Measurements from ENCODE around the gene CAP2.
A peak's percentile ranks its signal among the peaks of the same experiment; 100 is the strongest.
"Not testable (repeated sequence)": the region's sequence is repeated elsewhere in the genome, so short reads cannot be mapped to it uniquely, and the experiment has no call there.

Gene CAP2

DNA sequence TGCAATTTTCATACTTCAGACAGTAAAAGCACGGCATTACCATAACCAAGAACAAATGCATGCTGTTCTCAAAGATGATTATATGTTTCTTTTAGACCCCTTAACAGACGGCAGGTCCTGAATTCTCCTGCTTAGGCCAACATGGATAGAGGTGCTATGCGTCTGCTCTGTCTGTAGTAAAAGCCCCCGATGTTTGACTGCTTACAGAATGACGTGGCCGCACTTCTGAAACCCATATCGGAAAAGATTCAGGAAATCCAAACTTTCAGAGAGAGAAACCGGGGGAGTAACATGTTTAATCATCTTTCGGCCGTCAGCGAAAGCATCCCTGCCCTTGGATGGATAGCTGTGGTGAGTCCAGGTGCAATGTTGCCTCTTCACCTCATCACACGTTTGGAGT lies 113.6 kb downstream of the CAP2 start:
- no peak for DNase-seq

DNA sequence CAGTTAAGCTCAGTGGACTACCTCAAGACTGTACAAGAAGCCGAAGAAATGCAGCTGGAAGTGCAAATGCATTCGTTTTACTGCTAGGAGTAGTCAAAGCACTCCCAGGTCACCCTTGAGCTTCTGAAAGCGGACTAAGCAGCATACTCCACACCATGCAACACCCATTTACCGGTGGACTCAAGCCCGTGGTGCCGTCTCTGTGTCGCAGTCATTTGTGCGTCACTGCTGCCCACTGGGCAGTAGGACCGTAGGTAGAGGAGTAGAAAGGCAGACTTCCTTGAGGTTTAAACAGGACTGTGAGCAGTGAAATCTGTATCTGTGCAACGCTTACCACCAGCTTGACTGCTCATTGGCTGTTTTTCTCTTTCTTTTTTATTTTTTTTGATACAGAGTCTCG lies 117.7 kb downstream of the CAP2 start:
- no peak for DNase-seq

DNA sequence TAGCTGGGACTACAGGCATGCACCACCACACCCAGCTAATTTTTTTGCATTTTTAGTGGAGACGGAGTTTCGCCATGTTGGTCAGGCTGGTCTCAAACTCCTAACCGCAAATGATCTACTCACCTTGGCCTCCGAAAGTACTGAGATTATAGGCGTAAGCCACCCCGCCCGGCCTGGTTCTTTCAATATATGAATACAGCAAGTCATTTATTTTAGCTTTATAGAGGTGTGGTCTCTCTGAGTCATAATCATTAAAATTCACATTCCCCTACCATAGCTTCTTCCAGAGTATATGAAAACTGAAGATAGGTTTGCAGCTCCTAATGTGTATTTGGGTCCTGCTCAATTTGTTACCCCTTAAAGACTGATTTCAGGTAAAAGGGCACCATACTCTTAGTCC lies 118.2 kb downstream of the CAP2 start:
- DNase-seq: no peak

DNA sequence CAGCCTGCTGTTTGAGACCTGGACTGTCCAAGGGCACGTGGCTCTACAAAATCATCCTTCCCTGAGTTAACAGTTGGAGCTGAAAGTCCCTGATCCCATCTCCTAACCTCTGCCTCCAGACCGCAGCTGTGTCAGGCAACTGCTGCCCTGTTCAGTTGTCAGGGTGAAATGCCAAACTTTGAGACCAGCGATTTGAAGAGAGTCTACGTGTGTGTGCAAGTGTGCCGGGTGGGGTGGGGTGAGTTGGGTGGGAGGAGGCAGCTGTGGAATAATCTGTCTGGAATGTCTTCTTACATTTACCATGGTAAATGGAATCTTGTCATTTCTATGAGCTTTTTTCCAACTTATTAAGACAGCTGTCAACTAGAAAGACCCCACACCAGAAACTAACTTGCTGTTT lies 125.7 kb downstream of the CAP2 start:
- no peak for DNase-seq

DNA sequence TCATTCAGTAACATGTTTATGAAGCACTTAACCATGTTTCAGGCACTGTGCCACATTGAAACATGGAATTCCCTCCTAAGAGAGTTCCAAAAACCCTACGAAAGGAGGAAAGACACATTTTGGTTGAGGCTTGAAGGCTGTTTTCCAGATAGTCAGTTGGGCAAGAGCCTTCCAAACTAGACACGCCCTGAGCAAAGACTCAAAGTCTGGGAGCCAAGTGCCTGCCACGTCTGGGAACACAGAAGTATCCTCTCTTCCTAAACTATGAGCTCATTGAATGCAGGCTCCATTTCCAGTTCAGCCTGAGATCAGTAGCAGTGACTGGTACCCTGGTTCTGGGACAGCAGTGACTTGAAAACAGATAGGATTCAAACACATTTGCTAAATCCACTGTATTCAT lies 132.2 kb downstream of the CAP2 start:
- DNase-seq: no peak

DNA sequence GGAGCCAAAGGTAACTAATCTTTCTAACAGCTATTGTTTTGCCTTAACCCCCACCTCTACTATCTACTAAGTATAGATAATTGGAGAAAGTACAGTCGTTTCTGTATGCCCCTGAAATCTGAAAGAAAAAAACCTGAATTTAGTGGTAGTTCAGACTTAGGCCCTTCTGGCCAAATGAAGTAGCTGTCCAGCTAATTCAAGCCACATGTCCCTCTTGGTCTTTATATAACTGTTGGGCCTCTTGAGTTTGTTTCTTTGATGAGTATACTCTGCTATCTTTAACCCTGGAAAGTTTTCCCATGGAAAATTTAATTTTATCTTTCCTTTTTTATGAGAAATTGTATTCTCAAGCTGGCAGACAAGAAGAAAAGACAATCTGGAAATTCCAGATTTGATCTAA lies 133.7 kb downstream of the CAP2 start:
- DNase-seq: no peak

DNA sequence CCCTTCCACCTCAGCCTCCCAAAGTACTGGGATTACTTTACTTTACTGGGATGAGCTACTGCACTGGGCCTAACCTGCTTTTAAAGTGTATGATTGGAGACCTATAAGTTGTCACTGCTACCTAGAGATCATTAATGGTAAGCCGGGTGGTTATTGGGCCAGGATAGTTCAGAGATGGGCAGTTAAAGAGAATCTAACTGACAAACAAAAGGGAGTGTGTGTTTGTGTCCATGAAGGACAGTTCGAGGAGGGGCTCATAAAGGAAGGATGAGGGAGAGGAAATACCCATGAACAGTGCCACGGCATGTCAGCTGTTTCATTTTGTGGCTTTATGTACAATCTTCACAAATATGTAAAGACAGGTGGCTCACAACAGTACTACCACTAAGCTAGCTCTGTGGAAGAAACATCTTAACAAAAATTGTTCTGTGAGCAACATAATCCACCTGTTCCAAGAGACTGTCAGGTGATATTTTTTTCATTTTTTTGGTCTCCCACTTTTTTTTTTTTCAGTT lies 137.0 kb downstream of the CAP2 start:
- no peak for DNase-seq

DNA sequence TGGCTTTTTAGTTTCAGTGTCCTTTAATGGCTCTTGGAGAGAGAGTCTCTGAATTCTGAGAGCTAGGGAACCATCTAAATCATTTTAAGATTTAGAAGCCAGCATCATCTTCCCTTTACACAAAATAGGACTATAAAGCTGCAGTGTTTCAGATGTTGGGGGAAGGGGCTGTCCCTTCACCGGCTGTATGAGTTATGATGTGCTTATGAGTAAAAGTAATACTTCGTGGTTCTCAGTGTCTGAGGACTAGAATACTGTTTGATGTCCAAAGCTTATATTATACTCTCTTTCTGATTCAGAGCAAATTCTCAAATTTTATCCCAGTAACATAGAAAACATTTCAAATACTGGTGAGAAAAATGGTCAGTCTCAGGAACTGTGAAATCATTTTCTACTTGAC lies 143.2 kb downstream of the CAP2 start:
- DNase-seq: no peak

DNA sequence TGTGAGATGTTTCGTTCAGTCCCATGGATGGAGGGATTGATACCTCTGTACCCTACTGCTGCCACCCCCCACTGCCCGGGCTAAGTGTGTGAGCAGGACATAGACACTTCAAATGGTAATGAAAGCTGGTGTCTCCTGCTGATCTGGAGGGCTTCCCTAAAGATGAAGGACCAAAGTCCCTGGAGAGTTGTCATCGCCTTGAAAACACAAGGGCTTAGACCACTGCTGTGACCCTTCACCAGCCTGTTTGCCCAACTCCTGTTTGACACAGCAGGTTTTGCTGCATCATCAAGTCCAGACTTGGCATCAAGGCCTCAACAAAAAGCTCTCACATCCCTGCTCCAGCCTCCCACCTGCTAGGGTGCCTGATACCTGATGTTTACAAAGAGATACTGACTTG lies 148.8 kb downstream of the CAP2 start:
- no peak for DNase-seq

DNA sequence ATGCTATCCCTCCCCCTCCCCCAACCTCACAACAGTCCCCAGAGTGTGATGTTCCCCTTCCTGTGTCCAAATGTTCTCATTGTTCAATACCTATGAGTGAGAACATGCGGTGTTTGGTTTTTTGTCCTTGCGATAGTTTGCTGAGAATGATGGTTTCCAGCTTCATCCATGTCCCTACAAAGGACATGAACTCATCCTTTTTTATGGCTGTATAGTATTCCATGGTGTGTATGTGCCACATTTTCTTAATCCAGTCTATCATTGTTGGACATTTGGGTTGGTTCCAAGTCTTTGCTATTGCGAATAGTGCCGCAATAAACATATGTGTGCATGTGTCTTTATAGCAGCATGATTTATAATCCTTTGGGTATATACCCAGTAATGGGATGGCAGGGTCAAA lies 152.3 kb downstream of the CAP2 start:
- DNase-seq: not testable (repeated sequence)

DNA sequence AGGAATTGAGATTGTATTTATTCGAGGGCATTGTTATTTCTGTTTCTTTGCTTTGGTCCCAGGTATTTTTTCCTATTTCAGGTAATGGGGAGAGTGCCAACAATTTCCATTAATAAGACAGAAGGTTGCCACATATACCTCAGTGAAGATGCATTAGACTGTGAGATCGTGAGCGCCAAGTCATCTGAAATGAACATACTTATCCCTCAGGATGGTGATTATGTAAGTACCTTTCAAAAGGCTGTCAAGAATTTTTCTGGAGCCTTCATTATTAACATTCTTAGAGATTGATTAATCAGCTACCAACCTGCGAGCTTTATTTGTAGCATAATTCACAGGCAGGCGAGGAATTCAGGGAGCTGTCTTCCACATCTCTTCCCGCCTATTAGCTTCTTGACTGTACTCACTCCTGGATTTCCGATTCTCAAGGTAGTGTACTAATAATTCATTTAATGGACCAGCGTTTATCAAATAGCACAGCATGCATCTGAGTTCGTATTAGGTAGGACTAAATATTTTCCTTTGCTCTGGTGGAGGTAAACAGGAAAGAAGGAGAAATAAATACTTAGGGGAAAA lies 158.1 kb downstream of the CAP2 start:
- no peak for DNase-seq

DNA sequence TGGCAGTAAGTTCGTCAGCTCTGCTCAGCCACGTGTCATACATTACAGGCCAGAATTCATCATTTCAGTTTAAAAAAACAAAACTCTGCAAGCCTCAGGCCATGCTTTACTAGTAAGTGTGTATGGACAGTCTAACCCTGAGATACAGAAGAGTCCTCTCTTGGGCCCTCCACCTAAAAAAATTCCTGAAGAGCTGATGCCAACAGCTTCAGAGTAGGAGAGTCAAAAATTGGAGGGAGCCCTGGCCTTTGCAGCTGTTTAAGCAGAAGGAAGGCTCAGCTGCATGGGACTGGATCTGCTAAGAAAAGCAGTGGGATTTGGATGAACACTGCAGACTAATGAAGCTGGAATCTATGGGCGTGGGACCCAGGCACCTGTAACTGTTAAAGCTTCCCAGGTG lies 159.5 kb downstream of the CAP2 start:
- no peak for DNase-seq

DNA sequence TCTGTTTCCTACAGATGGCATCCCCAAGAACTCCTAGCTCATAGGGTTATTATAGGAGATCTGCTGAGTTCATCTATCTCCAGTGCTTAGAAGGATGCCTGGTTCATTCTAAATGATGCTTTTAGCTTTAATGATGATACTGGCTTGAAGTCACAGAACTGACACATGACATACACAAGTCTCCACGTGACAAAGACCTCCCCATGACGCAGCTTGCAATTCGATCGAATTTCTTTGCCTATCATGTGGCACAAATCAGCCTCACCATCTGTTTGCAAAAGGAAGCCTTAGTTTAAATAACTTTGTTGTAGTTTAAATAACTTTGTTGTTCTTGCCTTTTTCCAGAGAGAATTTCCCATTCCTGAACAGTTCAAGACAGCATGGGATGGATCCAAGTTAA lies 162.6 kb downstream of the CAP2 start:
- DNase-seq: no peak

DNA sequence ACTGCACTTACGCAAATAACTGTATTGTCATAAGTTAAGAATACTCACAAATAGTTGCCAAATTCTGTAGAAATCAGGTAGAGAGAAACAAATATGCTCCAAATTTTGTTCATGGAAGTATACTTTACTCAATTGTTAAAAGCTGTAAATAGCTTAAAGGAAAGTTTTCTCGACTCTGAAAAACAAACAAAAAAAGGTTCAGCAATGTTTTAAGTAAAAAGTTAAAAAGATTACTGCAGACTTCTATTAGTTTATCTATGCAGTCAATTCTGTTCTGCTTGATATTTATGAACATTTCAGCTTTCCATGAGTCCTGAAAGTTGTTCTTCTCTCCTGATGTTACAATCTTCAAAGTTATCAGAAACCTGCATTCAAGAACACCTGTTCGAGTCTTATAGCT lies 169.2 kb downstream of the CAP2 start:
- DNase-seq: no peak

DNA sequence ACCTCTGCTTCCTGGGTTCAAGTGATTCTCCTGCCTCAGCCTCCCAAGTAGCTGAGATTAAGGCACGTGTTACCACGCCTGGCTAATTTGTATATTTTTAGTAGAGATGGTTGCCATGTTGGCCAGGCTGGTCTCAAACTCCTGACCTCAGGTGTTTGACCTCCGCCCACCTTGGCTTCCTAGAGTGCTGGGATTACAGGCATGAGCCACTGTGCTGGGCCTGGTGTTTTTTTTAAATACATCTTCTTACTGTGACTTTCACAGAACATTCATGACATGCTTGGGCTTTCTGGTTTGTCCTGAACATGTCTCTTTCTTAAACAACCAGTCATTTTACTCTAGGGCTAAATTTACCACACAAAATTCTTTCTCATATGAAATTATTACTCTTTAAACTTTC lies 172.0 kb downstream of the CAP2 start:
- no peak for DNase-seq

DNA sequence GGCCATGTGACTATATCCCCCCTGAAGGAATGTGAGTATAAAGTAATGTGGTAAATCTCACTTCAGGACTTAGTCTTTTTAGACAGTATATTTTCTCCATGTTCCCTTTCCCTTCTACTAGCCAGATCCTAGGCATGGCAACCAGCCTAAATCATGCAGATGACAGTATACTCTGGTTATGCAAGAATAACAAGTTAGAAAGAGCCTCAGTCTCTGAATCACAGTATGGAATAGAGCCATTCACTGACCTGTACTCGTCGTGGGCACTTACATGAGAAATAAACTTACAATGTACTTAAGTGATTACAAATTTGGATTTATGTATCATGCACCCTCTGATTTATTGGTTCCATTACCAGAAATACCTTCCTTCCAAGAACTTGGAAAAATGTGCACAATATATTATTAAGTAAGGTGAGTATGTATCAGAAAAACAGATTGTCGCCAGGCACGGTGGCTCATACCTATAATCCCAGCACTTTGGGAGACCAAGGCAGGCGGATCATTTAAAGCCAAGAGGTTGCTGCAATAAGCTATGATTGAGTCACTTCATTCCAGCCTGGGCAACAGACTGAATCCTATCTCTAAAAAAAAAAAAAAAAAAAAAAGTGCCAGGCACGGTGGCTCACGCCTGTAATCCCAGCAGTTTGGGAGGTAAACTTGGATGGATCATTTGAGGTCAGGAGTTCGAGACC lies 181.6 kb downstream of the CAP2 start:
- DNase-seq: no peak

DNA sequence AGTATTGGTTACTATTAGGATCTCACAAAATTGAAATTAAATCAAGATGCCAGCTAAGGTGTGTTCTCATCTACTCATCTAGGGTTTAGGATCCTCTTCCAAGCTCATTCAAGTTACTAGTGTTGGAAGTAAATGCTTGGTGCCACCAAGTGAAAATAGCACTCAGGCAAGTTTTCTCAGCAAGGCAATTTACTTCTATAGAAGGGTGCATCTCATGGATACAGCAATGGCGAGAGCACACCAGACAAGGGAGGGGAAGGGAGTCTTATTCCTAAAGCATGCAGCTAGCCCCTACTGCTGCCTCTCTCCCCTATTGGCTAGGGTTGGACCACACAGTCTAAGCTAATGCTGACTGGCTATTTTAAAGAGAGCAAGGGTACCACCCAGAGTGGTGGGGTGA lies 183.7 kb downstream of the CAP2 start:
- DNase-seq: no peak

DNA sequence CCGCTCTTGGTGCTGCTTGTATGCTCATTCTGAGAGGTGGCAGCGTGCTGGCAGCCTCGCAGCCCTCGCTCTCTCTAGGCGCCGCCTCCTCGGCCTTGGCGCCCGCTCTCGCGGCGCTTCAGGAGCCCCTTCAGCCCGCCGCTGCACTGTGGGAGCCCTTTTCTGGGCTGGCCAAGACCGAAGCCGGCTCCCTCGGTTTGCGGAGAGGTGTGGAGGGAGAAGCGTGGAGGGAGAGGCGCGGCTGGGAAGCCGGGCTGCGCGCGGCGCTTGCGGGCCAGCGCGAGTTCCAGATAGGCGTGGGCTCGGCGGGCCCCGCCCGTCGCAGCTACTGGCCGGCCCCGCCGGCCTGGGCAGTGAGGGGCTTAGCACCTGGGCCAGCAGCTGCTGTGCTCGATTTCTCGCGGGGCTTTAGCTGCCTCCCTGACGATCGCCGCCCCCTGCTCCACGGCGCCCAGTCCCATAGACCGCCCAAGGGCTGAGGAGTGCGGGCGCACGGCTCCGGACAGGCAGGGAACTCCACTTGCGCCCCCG lies 187.2 kb downstream of the CAP2 start:
- DNase-seq: no peak

DNA sequence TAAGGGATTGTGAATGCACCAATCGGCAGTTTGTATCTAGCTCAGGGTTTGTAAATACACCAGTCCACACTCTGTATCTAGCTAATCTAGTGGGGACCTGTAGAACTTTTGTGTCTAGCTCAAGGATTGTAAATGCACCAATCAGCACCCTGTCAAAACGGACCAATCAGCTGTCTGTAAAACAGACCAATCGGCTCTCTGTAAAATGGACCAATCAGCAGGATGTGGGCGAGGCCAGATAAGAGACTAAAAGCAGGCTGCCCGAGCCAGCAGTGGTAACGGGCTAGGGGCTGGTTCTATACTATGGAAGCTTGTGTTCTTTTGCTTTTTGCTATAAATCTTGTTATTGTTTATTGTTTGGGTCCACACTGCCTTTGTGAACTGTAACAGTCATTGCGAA lies 187.9 kb downstream of the CAP2 start:
- not testable (repeated sequence) for DNase-seq

DNA sequence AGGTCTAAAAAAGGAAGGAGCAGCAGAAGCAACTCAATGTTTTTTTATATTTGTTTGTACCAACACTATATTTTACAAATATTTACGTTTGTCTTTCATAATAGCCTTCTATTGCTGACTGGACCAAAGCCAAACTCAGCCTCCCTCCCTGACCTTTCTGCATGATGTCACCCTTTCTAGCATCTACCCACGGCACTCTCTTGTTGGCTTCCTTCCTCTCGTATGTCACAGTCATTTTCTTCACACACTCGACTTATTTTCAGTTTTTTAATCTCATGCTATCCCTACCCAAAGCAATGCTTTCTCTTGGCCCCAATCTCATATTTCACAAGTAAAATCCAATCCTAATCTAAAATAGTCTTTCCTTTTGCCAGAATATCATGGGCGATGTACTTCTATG lies 190.4 kb downstream of the CAP2 start:
- no peak for DNase-seq

DNA sequence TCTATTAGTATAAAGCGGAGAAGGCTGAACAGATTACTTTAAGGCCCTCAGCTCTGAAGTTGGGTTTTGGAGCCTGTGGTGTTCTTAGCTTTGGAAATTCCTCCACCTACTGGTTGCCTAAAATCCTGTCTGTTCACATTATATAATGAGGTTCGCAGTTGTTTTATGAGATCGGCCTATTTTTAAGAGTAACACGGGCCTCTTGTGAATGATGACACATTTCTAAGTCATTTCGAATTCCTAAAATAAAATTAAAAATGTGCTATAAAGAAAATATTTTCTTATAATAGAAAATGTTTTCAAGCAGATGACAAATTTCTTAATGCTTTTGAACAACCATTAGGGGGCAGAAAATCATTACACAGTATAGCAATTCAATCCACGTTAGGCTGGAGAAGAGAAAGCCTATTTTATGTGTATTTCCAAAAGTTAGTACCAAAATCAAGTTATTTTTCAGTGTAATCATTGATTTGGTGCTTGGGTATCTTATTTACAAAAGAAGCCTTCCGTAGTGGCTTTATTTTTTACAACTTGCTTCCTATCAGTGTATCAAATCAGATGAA lies 190.9 kb downstream of the CAP2 start:
- peak; percentile 47 for DNase-seq

DNA sequence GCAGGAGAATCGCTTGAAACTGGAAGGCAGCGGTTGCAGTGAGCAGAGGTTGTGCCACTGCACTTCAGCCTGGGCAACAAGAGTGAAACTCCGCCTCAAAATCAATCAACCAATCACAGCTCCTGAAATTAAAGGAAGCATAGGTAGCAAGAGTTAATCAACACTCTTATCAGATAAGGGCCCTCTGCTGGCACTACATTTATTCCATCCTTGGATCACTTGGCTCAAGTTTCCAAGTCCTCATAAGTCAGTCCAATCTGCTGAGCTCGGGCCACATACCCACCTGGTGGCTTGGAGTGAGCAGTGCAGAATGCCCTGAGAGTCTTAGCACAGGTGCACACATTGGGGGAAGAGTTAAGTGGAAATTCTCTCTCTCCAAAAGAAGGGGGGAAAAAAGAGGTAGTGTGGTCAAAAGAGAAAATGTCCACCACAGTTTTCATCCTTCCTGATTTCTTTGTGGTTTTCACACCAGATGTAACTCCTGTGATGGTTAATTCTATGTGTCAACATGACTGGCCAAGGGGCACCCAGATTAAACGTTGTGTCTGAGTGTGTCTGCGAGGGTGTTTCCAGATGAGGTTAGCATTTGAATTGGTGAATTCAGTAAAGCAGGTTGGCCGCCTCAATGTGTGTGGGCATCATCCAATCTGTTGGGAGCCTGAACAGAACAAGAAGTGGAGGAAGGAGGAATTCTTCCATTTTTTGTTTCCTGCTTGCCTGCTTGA lies 192.5 kb downstream of the CAP2 start:
- DNase-seq: peak; percentile 12

DNA sequence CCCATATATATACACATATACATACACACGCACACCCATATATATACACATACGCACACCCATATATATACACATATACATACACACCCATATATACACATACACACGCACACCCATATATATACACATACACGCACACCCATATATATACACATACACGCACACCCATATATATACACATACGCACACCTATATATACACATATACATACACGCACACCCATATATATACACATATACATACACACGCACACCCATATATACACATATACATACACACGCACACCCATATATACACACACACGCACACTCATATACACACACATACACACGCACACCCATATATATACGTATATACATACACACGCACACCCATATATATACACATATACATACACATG lies 193.2 kb downstream of the CAP2 start:
- DNase-seq: not testable (repeated sequence)

DNA sequence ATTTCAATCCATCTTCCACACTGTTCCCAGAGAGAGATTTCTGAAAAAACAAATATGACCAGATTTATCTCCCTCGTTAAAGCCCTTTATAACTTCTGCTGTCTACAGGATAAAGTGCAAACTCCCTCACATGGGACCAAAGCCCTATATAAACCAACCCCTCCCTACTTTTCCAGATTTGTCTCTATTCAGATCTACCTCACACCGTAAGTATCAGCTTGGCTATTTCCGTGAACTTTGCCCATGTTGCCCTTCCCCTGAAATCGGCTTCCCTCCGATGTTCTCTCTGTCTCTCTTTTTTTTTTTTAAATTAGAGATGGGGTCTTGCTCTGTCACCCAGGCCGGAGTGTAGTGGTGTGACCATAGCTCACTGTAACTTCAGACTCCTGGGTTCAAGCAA lies 194.6 kb downstream of the CAP2 start:
- DNase-seq: no peak
